MCF 10A (cell line): ENCODE data around the gene SEPTIN11. TPM values are rescaled to one million over a fixed set of nuclear protein-coding genes. Genes with fewer than 3 reads are reported as not detected.

Experiments used
- Bru-seq: library from RNA; stranded (reverse); fragments of 400-500 nt; gene quantifications from one replicate; lab custom pipeline; 2021; lab: Mats Ljungman, UMichigan
- BruChase-seq, 2 experiments: library from RNA; stranded (reverse); fragments of 400-500 nt; gene quantifications; one replicate each; lab custom pipeline; 2021; lab: Mats Ljungman, UMichigan
- BruUV-seq: library from RNA; stranded (reverse); fragments of 400-500 nt; replicated peaks from 2 replicates; lab custom pipeline; 2021; lab: Mats Ljungman, UMichigan
- CTCF ChIA-PET: fragments of 300-600 bp; sonication (Branson Sonifier 250); formaldehyde crosslinking; extraction: SDS; loops from one replicate; lab custom pipeline; 2021; ENCODE audit warnings: antibody characterized with exemption, inconsistent platforms; lab: Yijun Ruan, JAX
- POLR2A ChIA-PET: fragments of 300-600, 350-650 bp; sonication (Branson Sonifier 250); formaldehyde crosslinking; extraction: SDS; loops from one replicate; lab custom pipeline; 2020; ENCODE audit warnings: antibody characterized with exemption, inconsistent platforms; lab: Yijun Ruan, JAX
- DNase-seq: peaks from one replicate; pipeline ENCODE4 v3.0.0-alpha.2; 2018; ENCODE audit not compliant: unreplicated experiment
- H3K27ac Mint-ChIP-seq: one replicate; pipeline ENCODE4 v1.8.0; 2022; ENCODE audit warnings: mild to moderate bottlenecking, low read depth, mixed read lengths; ENCODE audit not compliant: unreplicated experiment
- H3K27me3 Mint-ChIP-seq: one replicate; pipeline ENCODE4 v1.8.0; 2022; ENCODE audit warnings: mixed read lengths; ENCODE audit not compliant: insufficient read depth, unreplicated experiment
- H3K36me3 Mint-ChIP-seq: one replicate; pipeline ENCODE4 v1.8.0; 2022; ENCODE audit warnings: mild to moderate bottlenecking, moderate library complexity, mixed read lengths; ENCODE audit not compliant: insufficient read depth, unreplicated experiment
- H3K4me1 Mint-ChIP-seq: one replicate; pipeline ENCODE4 v1.8.0; 2022; ENCODE audit warnings: mixed read lengths; ENCODE audit not compliant: insufficient read depth, unreplicated experiment
- H3K4me3 Mint-ChIP-seq: one replicate; pipeline ENCODE4 v1.8.0; 2022; ENCODE audit warnings: mild to moderate bottlenecking, moderate library complexity, mixed read lengths; ENCODE audit not compliant: unreplicated experiment
- H3K9me3 Mint-ChIP-seq: one replicate; pipeline ENCODE4 v1.8.0; 2022; ENCODE audit warnings: mixed read lengths; ENCODE audit not compliant: unreplicated experiment
- CTCF ChIP-seq: fragments of 200-600 bp; IDR thresholded peaks from one replicate; pipeline ENCODE4 v1.8.0; 2022; ENCODE audit warnings: antibody characterized with exemption, mild to moderate bottlenecking; ENCODE audit not compliant: unreplicated experiment
- intact Hi-C: fragments of 100-400 bp; cut with micrococcal nuclease; formaldehyde crosslinking; loops from 2 replicates; pipeline ENCODE4 v1.14.1; 2022
- long read RNA-seq: library from polyadenylated mRNA; stranded (forward); transcript quantifications from one replicate; pipeline ENCODE4 v2.0.0, GENCODE V29; 2022
- total RNA-seq: library from RNA; stranded (reverse); gene quantifications from 2 replicates; pipeline ENCODE4 v1.2.3, GENCODE V29; 2022

The SEPTIN11 gene
- total RNA-seq, result 57.1 and 82.7 TPM in 2 replicates
- percentile 78 among the genes with signal in this experiment for Bru-seq, nascent RNA
- BruChase-seq, experiment 1, labeled RNA remaining after a 6-hour chase, result percentile 83 among the genes with signal in this experiment
- BruChase-seq, experiment 2, labeled RNA remaining after a 2-hour chase, result percentile 86 among the genes with signal in this experiment
- long read RNA-seq, full-length matches to known transcripts, result 120 of 151 reads
- long read RNA-seq, partial matches to known transcripts, result 14 of 151 reads
- long read RNA-seq, other reads (novel, unspliced or antisense), result 17 of 151 reads

GRCh38 chr4:76949276-76950051 is at the start of gene SEPTIN11:
TSS of gene SEPTIN11 (plus strand) at chr4:76949752. CDS start at chr4:76949904, 152 bp downstream.
- ChIA-PET POLR2A (interaction anchor here (0.7 to 6.1 kb wide), 14 partner anchors 8 to 552 kb away, joined by 3 to 36 read pairs (median 4); partner anchors contain the start of gene SHROOM3), CTCF (interaction anchor here (0.6 to 0.9 kb wide), 3 partner anchors 13 to 192 kb away, joined by 3 to 4 read pairs (median 4); no protein-coding TSS in a partner anchor)
- Mint-ChIP-seq H3K4me3 (peak within 1 kb of the TSS; percentile 81), H3K4me1 (peaks cover 28% of the 10 kb centered on the region), H3K9me3 (no peaks in the 10 kb centered on the region), H3K36me3 (peaks cover 4% of the 10 kb centered on the region), H3K27ac (peak within 1 kb of the TSS; percentile 76), H3K27me3 (no peaks in the 10 kb centered on the region)
- intact Hi-C loops, result loop anchor here (1.0 to 10.0 kb wide), 6 partner anchors 35 to 438 kb away; partner anchors contain the start of gene CCNG2
- BruUV-seq, result no TSS peak
- DNase-seq, result peak; percentile 93
- no peak for TF ChIP-seq CTCF

- Mint-ChIP-seq H3K27me3 (peaks cover 12% of the 10 kb centered on the region), H3K9me3 (no peaks in the 10 kb centered on the region), H3K36me3 (no peaks in the 10 kb centered on the region), H3K4me3 (no peak overlapping the region), H3K27ac (no peak overlapping the region), H3K4me1 (peaks cover 7% of the 10 kb centered on the region)
- no peak for TF ChIP-seq CTCF
- CTCF ChIA-PET, result interaction anchor here (0.6 kb wide), 1 partner anchor 19 kb away, joined by 4 read pairs; no protein-coding TSS in a partner anchor
- POLR2A ChIA-PET, result no interaction called here
- no TSS peak for BruUV-seq
- intact Hi-C loops, result no loop called here
- DNase-seq, result no peak
Observed at GRCh38 chr4:76902233-76902890, 47.2 kb upstream of the SEPTIN11 start.

- H3K36me3 Mint-ChIP-seq, result no peaks in the 10 kb centered on the region
- no TSS peak for BruUV-seq
Observed at GRCh38 chr4:76904646-76905190, 44.8 kb upstream of the SEPTIN11 start.

More at GRCh38 chr4:76904646-76905190, 44.8 kb upstream of the SEPTIN11 start:
- no peak overlapping the region for H3K27ac Mint-ChIP-seq
- H3K9me3 Mint-ChIP-seq, result no peaks in the 10 kb centered on the region
- H3K4me1 Mint-ChIP-seq, result no peaks in the 10 kb centered on the region
- ChIA-PET POLR2A (interaction anchor here (0.6 kb wide), 1 partner anchor 1707 kb away, joined by 3 read pairs; no protein-coding TSS in a partner anchor), CTCF (no interaction called here)
- intact Hi-C loops, result no loop called here
- no peak overlapping the region for H3K4me3 Mint-ChIP-seq
- DNase-seq, result no peak
- no peak for TF ChIP-seq CTCF
- peaks cover under 1% of the 10 kb centered on the region for H3K27me3 Mint-ChIP-seq
